ENCODE data around the gene TST. TPM values are rescaled to one million over a fixed set of nuclear protein-coding genes. Genes with fewer than 3 reads are reported as not detected.

Gene TST
- polyA plus RNA-seq, 1 of the 3 experiments (the other 2 are of a cell fraction), result 49.4 TPM

DNA sequence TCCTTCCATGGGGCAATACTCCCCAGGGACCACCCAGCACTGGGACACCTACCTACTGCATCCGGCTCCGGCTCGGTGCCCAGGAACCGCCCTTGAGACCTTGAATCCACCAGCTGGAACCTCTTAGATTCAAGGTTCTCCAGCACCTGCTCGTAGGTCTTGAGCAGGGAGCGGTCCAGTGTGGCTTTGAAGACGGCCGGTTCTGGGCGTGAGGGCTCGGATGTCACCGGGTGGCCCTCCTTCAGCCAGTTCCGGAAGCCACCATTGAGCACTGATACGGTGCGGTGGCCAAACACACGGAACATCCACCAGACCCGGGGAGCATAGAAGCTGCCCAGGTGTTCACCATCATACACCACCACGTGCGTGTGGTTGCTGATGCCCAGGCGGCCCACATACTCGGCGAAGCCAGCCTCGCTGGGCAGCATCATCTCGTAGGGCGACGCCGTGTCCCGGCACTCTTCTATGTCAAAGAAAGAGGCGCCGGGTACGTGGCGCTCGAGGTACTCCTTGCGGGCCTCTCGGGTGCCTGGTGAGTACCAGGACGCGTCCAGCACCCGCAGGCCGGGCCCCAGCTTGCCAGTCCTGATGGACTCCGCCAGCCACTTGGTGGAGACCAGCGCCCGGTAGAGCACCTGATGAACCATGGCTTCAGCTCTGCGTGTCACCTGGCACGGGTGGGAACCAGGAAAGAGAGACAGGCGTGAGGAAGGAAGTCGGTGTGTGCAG lies 997 bp downstream of the TST start:
- WGBS (ENCODE audit: low lambda C conversion rate), result 64% methylated on average over 10 of the region's 45 CpGs
- ChIA-PET POLR2A (interaction anchor here (1.2 to 1.8 kb wide), 2 partner anchors 10 to 33 kb away, joined by 4 to 5 read pairs; partner anchors contain the start of gene KCTD17), CTCF (interaction anchor here (0.7 to 1.4 kb wide), 4 partner anchors 12 to 162 kb away, joined by 3 to 4 read pairs (median 3); no protein-coding TSS in a partner anchor)
- H3K4me3 ChIP-seq (ENCODE audit: low read depth in 2 of 2, low read length in 1 of 2), result peak overlapping the region; percentile 78 to 92
- H3K79me2 ChIP-seq (ENCODE audit: insufficient read depth), result peaks cover 41% of the 10 kb centered on the region
- no peaks in the 10 kb centered on the region for H3K9me3 ChIP-seq
- TF ChIP-seq, protein P1, sequence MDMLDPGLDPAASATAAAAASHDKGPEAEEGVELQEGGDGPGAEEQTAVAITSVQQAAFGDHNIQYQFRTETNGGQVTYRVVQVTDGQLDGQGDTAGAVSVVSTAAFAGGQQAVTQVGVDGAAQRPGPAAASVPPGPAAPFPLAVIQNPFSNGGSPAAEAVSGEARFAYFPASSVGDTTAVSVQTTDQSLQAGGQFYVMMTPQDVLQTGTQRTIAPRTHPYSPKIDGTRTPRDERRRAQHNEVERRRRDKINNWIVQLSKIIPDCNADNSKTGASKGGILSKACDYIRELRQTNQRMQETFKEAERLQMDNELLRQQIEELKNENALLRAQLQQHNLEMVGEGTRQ (IDR thresholded peaks at IDR 0.05; ENCODE audit: borderline replicate concordance, low read depth, low read length), result no peak
- no peak for TF ChIP-seq RAD21 (IDR thresholded peaks at IDR 0.05; ENCODE audit: low read length)
- TF ChIP-seq RFX5 (IDR thresholded peaks at IDR 0.05; ENCODE audit: low read length), result no peak
- no peak for TF ChIP-seq GATA2 (CRISPR knock-in tag; IDR thresholded peaks at IDR 0.05)
- TF ChIP-seq MEF2A (IDR thresholded peaks at IDR 0.05; ENCODE audit: borderline replicate concordance, low read depth), result no peak
- no peak for TF ChIP-seq JUND (IDR thresholded peaks at IDR 0.05)
- no peak for TF ChIP-seq NRF1 (IDR thresholded peaks at IDR 0.05; ENCODE audit: low read depth, low read length)
- H3K27ac ChIP-seq (ENCODE audit: low read depth in 2 of 2, low read length in 1 of 2), result no peak overlapping the region; a peak in 1 of 4 replicates
- H3K27me3 ChIP-seq (ENCODE audit: insufficient read depth), result no peaks in the 10 kb centered on the region
- no peaks in the 10 kb centered on the region for H3K9me2 ChIP-seq
- H3K9ac ChIP-seq, result peak overlapping the region; percentile 71
- H3K4me2 ChIP-seq, result peak overlapping the region; percentile 94
- no peak for DNase-seq
- H3F3A ChIP-seq (replicated peaks; ENCODE audit: insufficient read depth), result no peaks in the 10 kb centered on the region
- H3K36me3 ChIP-seq (replicated peaks in 1 of 2; ENCODE audit: control insufficient read depth in 1 of 2, insufficient read depth in 2 of 2, low read length in 1 of 2), result peaks cover 3 to 7% of the 10 kb centered on the region in 2 experiments
- no peaks in the 10 kb centered on the region for H4K20me1 ChIP-seq (ENCODE audit: insufficient read depth)
- H2AFZ ChIP-seq (ENCODE audit: low read depth), result peak overlapping the region; percentile 96
- H3K4me1 ChIP-seq (ENCODE audit: control insufficient read depth in 1 of 2, insufficient read depth in 2 of 2, low read depth in 1 of 2, low read length in 1 of 2), result peaks cover 12 to 28% of the 10 kb centered on the region in 2 experiments; a peak in 2 of 4 replicates

DNA sequence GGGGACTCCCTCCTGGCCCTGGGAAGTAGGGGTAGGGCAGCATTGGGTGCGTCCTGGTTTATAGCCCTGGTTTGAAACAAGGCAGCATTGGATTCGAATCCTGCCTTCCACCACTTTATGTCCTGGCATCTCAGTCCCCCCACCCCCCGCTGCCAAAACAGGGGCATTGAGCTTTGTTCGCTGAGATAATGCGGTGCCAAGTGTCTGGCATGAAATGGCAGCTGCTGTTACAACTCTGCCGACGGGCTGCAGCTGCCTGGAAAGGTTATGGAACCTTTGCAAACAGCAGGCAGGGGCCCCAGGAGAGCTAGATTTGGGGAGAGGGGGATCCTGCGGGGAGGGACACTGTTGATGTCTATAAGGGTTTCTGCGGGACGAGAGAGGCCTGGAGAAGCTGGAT lies 1.9 kb downstream of the TST start:
- Histone ChIP-seq H3K27ac (ENCODE audit: low read depth in 2 of 2, low read length in 1 of 2) (no peak overlapping the region), H3K4me3 (ENCODE audit: low read depth in 2 of 2, low read length in 1 of 2) (no peak overlapping the region), H3K9ac (no peak overlapping the region), H3K36me3 (replicated peaks in 1 of 2; ENCODE audit: control insufficient read depth in 1 of 2, insufficient read depth in 2 of 2, low read length in 1 of 2) (peaks cover 3 to 7% of the 10 kb centered on the region in 2 experiments), H3K4me2 (no peak overlapping the region), H3K9me3 (no peaks in the 10 kb centered on the region), H3K4me1 (ENCODE audit: control insufficient read depth in 1 of 2, insufficient read depth in 2 of 2, low read depth in 1 of 2, low read length in 1 of 2) (peaks cover 12 to 24% of the 10 kb centered on the region in 2 experiments; a peak in 2 of 4 replicates), H3F3A (replicated peaks; ENCODE audit: insufficient read depth) (no peaks in the 10 kb centered on the region), H3K27me3 (ENCODE audit: insufficient read depth) (no peaks in the 10 kb centered on the region), H3K9me2 (no peaks in the 10 kb centered on the region), H4K20me1 (ENCODE audit: insufficient read depth) (no peaks in the 10 kb centered on the region), H3K79me2 (ENCODE audit: insufficient read depth) (peaks cover 32% of the 10 kb centered on the region), H2AFZ (ENCODE audit: low read depth) (no peak overlapping the region)
- POLR2A ChIA-PET, result interaction anchor here (1.8 kb wide), 1 partner anchor 34 kb away, joined by 4 read pairs; the partner anchor contains the start of gene KCTD17
- DNase-seq, result no peak
- WGBS (ENCODE audit: low lambda C conversion rate), result 96% methylated on average over 7 of the region's 10 CpGs
- no peak for TF ChIP-seq NFIC (IDR thresholded peaks at IDR 0.05; ENCODE audit: borderline replicate concordance)
- CTCF ChIA-PET, result interaction anchor here (0.6 to 1.3 kb wide), 2 partner anchors 9 to 242 kb away, joined by 3 to 6 read pairs; no protein-coding TSS in a partner anchor

All from SK-N-SH (cell line).